GM12865 (cell line): ENCODE results near the gene TXNDC11.

Source experiments
- DNase-seq: peaks from one replicate; pipeline ENCODE4 v3.0.0; 2010; ENCODE audit warnings: low read depth
- H3K4me3 ChIP-seq: 2 replicates; pipeline ENCODE4 v1.5.1; 2011; ENCODE audit warnings: mild to moderate bottlenecking, low read depth, low read length, control low read depth
- CTCF ChIP-seq: IDR thresholded peaks from 2 replicates; pipeline ENCODE4 v1.5.1; 2011; ENCODE audit warnings: low read length, control low read depth, low read depth, inconsistent platforms; ENCODE audit not compliant: insufficient read depth; ENCODE audit errors: missing control alignments

Gene TXNDC11

GRCh38 chr16:11721781-11722467 is 20.7 kb downstream of the TXNDC11 start:
- no peak overlapping the region for H3K4me3 ChIP-seq
- TF ChIP-seq CTCF: no peak
- no peak for DNase-seq

GRCh38 chr16:11719762-11720161 is 22.9 kb downstream of the TXNDC11 start:
- no peak for DNase-seq
- no peak overlapping the region for H3K4me3 ChIP-seq
- no peak for TF ChIP-seq CTCF

- H3K4me3 ChIP-seq: no peak overlapping the region
- no peak for TF ChIP-seq CTCF
- no peak for DNase-seq
These were observed 23.5 kb downstream of the TXNDC11 start for GRCh38 chr16:11719171-11719570.

GRCh38 chr16:11717811-11718210 is 24.8 kb downstream of the TXNDC11 start:
- no peak for TF ChIP-seq CTCF
- DNase-seq: no peak

GRCh38 chr16:11716336-11716735 is 26.3 kb downstream of the TXNDC11 start:
- no peak overlapping the region for H3K4me3 ChIP-seq
- no peak for TF ChIP-seq CTCF
- DNase-seq: no peak

More at GRCh38 chr16:11717811-11718210, 24.8 kb downstream of the TXNDC11 start:
- H3K4me3 ChIP-seq: no peak overlapping the region

- TF ChIP-seq CTCF: no peak
- peak; percentile 29 for DNase-seq
- H3K4me3 ChIP-seq: no peak overlapping the region
These were observed 27.3 kb downstream of the TXNDC11 start for GRCh38 chr16:11715246-11715947.

GRCh38 chr16:11712122-11712521 is 30.5 kb downstream of the TXNDC11 start:
- H3K4me3 ChIP-seq: no peak overlapping the region
- DNase-seq: no peak
- TF ChIP-seq CTCF: no peak
